HCT116 (cell line): ENCODE measurements around the gene PRSS27.

Experiments
- CEBPB ChIP-seq: IDR thresholded peaks from 2 replicates; pipeline ENCODE4 v1.6.1; 2012; ENCODE audit warnings: low read depth
- CTCF ChIP-seq, 3 experiments: fragments of 200-600 bp in 1 of 3; sonication (generic) in 1 of 3; IDR thresholded peaks in 2 of 3; conservative IDR thresholded peaks in 1 of 3; 2 replicates each; pipeline ENCODE4 v1.5.1; 2012 to 2017; ENCODE audit warnings: low read depth in 2 of 3, low read length in 2 of 3, antibody characterized with exemption in 1 of 3, borderline replicate concordance in 1 of 3, control low read depth in 1 of 3, mild to moderate bottlenecking in 1 of 3, mixed read lengths in 1 of 3, mixed run types in 1 of 3, moderate library complexity in 1 of 3; ENCODE audit not compliant: insufficient read depth in 1 of 3
- EZH2 ChIP-seq: fragments of 200-600 bp; sonication (generic); IDR thresholded peaks from 2 replicates; pipeline ENCODE4 v1.6.1; 2017; ENCODE audit warnings: antibody characterized with exemption, mixed run types
- FOSL1 ChIP-seq: IDR thresholded peaks from 2 replicates; pipeline ENCODE4 v1.6.1; 2012; ENCODE audit warnings: low read depth
- SIN3A ChIP-seq: IDR thresholded peaks from 2 replicates; pipeline ENCODE4 v1.6.1; 2012; ENCODE audit warnings: low read depth
- SP1 ChIP-seq: IDR thresholded peaks from 2 replicates; pipeline ENCODE4 v1.6.1; 2012; ENCODE audit warnings: low read depth
- ZBTB33 ChIP-seq: IDR thresholded peaks from 2 replicates; pipeline ENCODE4 v1.6.1; 2011; ENCODE audit warnings: mild to moderate bottlenecking, low read length, moderate library complexity; ENCODE audit not compliant: insufficient replicate concordance; ENCODE audit errors: extremely low read depth

DNA sequence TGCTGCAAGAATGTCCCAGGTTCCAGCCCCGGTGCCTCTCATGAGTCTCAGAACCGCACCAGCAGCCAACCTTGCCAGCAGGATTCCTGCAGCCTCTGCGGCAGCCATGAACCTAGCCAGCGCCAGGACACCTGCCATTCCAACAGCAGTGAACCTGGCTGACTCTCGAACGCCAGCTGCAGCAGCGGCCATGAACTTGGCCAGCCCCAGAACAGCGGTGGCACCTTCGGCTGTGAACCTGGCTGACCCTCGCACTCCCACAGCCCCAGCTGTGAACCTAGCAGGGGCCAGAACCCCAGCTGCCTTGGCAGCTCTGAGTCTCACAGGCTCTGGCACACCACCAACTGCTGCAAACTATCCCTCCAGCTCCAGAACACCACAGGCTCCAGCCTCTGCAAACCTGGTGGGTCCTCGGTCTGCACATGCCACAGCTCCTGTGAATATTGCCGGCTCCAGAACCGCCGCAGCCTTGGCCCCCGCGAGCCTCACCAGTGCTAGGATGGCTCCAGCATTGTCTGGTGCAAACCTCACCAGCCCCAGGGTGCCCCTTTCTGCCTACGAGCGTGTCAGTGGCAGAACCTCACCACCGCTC lies 47.2 kb upstream of the PRSS27 start:
- TF ChIP-seq CEBPB (no peak), SIN3A (no peak), CTCF (IDR thresholded peaks at IDR 0.05 in 2 of 3, conservative IDR thresholded peaks at IDR 0.05 in 1 of 3; ENCODE audit: borderline replicate concordance in 1 of 3, insufficient read depth in 1 of 3, low read depth in 2 of 3, low read length in 2 of 3) (no peak), EZH2 (no peak), SP1 (no peak), ZBTB33 (no peak), FOSL1 (no peak)
